ENCODE measurements around the gene RERE.
A peak's percentile ranks its signal among the peaks of the same experiment; 100 is the strongest.

The RERE gene

DNA sequence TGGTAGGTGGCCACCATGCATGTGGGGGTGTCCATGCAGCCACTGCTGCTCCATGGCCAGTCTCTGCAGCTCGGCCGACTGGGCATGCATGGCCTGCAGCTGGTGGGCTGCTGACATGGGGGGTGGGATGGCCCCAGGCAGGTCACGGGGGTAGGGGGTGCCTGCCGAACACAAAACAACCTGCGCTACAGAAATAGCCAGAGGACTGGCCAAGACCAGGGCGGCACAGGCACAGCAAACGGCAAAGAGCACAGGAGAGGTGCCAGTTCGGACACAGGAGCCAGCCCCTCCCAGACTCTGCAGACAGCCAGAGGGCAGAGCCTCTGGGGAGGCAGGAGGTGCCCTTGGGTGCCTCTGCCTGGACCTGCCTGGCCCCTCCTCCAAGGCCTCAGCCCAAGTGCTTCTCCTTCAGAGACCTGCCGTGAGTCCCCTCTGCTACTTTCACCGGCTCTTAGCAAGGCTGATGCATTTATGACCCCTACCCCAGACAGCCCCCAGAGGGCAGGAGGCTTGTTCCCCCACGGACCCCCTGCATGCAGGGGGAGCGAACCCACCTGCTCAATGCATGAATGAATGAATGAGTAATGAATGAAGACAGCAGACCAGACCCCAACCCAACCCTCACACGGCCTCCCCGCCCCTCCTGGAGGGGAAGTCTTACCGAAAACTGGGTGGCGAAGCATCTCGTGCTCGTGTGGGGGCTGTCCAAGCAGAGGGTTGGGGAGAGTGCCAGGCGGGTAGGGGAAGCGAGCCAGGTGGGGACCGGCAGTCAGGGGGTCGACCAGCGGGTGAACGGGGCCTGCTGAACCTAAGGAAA is 461.8 kb downstream of the RERE start:
- DNase-seq: no peak

DNA sequence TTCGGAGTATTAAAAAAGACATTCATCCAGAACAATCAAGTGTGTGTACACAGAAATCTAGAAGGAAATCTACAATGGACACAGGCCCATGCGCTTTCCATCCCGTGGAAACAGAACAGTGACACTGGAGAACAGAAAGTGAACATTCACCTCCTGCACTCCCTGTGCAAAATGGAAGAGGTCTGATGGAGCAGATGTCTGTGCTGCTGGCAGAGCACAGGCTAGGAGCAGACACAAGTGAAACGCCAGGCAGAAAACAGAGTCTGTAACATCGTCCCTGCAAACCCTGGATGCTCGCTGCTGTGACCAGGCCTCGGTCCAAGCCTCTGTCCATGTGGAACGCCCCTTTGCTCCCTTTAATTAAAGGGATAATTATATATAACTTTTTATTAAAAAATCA is 463.4 kb downstream of the RERE start:
- no peak for DNase-seq

DNA sequence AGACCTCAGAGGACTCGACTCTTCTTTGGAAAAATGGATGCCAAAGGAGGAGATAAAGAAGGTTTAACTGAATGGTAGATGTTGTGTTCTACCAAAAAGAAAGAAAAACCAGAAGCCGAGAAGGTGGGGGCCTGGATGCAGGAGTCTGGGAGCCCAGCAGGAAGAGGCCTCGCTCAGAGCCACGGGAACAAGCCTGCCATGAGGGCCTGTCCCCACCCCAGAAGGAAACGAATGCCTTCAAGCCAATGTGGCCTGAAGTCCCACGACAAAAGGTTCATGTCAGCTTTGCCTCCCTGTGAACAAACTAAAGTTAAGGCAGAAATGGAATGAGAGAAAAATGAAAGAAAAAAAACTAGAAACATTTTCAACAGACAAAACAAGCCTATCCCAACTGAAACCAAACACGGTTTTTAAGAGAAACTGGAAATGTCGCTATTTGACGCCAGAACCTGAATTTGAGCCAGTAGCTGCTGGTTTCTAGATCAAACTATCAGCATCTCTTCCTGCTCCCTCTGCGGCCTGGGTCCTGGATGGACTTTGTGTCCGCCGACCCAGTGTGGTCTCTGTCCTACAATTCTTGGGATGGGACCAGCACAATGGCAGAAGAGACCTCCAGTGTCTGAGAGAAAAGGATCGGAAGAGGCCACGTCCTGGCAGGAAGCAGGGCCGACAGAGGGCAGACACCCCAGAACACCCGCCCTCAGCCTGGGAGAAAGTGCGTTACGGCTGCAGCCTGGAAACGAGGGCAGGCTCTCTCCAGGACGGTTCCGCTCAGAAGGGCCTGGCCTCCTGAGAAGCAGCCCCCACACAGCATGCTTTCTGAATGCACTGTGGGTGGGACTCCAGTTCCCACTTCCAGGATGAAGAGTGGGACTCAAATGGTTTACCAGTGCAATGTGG is 464.3 kb downstream of the RERE start:
- no peak for DNase-seq

DNA sequence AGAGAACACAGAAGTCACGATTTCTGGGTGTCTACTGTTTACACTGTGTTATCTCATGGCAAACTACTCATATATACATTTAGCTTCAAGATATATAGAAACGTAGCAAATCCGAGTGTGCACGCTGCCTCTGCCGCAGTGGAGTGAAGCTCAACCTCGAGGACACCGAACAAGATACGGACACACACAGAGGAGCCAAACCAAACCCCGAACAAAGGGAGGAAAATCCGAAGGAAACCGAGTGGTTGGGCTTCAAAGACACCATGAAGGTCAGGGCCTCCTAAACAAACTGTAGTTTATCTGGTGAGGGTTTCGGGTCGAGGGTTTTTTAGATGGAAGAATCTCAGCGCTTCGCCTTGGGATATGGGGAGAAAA is 465.0 kb downstream of the RERE start:
- DNase-seq: no peak

DNA sequence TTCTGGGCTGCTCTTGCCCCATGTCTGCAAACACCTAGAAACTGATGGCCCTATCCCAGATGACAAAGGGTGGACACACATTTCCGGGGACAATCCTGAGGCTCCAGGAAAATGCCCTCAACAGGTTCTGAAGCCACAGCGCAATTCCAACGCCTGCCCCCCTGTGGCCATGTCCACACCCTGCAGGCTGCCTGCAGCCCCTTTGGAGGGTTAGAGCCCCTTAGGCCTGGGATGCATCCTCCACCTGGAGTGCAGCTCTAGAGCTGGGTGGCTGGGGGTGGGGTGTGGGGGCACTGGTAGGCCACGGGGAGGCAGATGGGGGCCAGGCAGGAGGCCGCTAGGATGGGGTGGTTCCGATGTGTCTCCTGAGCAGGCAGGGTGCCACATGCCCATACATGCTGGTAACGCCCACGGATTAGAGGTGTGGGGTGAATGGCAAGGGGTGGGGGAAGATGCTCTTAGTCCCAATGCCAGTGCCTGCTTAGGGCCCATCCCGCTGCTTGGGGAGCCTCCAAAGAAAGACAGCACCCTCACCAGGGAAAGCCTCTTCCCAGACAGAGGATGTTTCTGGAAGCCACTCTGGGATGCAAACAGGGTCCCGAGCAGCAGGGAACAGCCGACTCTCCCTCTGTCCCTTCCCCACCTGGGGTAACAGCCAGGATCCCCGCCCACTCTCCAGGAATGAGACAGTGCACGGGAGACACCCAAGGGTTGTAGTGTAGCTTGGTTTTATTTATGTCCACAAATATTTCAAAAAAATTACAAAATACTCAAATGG is 465.6 kb downstream of the RERE start:
- no peak for DNase-seq

DNA sequence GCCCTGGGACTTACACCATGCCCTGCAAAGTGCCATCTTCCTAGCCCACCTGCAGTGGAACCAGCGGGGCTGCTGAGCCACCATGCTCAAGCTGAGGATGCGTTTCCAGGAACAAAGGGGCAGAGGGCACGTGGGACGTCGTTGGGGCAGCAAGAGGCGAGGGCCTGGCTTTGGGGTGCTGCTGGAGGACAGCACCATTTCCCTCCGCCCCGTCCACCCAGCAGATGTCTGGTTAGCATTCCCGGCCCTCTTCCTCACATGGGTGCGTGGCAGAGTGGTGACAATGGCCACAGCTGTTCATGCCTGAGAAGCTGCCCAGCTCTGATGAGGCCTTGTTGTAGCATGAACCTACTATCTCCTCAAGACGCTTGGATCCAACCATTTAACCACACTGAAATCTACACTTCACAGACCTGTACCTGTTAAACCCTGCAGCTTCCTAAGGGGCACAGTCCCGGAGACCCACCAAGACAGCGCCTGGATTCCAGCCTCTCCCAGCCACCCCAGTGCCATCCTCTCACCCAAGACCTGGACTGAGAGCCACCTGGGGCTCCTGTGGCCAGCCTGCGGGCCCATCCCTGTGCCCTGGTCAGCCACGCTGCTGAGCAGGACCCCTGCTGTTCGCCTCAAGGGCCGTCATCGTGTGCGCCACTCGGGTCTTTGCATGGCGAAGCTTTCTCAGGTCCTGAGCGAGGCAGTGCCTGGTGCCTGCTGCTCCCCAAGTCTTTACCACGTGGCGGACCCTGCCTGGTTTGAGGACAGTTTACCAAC is 466.3 kb downstream of the RERE start:
- no peak for DNase-seq

DNA sequence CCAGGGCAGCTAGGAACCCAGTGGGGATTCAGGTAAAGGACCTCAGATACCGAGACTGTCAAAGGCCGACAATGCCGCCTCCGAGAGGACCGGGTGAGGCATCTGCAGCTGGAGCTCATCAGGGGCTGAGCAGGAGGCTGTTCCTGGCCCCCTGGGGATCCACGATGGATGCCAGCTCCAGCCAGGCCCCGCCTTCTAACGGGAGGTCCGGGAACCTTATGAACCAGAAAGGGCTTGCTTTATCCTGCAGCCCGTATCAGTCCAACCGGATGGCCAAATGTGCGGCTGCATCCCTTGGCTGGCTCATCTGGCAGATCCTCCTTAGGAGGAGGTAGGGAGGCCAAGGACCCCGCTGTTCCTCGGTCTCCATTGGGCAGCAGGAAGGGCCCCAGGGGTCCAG is 467.5 kb downstream of the RERE start:
- no peak for DNase-seq

DNA sequence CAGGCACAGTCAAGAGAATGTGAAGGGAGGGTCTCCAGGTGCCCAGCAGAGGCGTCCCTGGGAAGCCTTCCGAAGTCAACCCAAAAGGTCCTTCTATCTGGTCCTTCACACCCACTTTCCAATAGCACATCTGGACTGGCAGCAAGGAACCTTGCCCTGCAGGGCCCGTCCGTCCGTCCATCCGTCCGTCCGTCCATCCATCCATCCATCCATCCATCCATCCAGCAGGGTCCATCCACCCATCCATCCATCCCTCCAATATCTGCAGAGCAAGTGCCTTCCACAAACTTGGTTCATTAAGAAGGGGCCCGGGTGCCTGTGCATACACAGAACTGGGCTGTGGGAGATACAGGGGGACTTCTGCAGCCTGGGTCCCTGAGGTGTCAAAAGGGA is 468.0 kb downstream of the RERE start:
- DNase-seq: no peak

DNA sequence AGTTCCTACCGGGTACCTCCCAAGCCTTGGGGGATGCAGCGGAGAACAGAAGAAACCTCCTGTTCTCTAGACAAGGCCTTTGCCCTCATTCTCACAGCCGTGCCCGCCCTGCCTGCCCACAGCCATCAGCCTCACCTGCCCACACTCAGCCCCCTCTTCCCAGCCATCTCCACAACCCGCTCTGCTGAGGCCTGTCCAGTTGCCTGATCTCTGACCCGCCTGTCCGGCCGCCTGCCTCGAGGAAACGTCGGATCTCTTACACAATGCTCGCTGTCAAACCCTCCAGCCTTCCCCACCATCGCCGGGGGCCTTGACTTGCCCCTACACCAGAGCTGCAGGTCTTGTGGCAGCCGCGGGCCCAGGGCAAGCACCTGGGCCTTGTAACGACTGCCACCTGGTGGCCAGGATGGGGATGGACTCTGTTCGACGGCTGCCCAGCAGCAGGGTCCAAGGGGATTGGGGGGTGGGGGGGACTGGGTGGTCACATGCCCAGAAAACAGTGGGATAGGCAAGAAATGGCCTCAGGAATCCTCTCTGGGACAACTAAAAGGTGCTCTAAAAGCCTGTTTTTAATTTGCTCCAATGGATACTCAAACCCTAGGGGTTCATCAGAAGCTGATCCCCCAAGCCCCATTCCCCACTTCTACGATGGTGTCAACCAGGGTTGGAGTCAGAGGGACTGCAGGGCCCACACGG is 468.5 kb downstream of the RERE start:
- peak; percentile 86 for DNase-seq

DNA sequence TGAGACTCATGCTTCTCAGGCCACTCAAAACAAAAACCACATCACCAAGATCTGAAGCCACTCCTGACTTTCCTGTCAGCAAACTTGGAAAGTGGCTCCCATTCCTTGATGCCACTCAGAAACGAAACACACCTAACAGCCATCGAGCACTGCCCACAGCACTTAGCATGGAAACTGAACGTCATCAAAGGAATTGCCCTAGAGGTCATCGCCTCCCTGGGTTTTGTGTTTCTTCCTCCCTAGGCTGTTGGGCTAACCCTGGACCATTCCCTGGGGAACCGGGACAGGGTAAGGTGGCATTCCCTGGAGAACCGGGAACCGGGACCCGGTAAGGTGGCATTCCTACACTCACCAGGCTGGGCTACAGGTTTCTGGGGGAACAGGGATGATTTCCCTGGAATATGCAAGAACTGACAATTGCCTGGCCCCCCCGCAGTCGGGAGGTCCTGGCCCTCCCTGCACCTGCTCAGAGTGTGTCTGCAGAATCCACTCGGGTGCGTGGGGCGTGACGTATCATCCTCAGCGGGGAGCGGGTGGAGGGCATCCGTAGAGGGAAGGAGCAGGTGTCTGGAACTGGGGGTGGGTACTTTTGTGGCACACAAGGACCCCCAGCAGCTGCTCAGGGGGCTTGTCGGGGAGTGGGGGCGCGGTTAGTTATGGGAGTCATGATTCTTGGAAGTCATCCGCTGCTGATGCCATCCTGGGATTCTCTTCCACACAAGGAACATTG is 469.2 kb downstream of the RERE start:
- DNase-seq: no peak

DNA sequence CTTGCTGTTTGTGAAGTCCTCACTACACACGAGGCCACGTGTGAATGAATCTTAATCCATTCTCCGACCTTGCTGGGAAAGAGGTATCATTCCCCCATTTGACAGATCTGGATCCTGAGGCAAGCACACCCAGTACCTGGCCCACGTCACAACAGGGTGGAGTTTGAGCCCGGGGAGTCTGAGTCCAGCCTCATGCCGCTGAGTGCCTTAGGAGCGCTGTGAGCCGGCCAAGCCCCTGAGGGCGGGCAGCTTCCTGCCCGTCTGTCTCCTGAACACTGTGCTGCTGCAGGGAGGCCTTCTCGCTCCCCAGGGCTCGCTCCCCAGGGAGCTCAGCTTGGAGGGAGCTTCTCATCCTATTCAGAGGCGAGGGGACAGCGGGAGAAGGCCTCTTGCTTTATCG is 469.8 kb downstream of the RERE start:
- no peak for DNase-seq

DNA sequence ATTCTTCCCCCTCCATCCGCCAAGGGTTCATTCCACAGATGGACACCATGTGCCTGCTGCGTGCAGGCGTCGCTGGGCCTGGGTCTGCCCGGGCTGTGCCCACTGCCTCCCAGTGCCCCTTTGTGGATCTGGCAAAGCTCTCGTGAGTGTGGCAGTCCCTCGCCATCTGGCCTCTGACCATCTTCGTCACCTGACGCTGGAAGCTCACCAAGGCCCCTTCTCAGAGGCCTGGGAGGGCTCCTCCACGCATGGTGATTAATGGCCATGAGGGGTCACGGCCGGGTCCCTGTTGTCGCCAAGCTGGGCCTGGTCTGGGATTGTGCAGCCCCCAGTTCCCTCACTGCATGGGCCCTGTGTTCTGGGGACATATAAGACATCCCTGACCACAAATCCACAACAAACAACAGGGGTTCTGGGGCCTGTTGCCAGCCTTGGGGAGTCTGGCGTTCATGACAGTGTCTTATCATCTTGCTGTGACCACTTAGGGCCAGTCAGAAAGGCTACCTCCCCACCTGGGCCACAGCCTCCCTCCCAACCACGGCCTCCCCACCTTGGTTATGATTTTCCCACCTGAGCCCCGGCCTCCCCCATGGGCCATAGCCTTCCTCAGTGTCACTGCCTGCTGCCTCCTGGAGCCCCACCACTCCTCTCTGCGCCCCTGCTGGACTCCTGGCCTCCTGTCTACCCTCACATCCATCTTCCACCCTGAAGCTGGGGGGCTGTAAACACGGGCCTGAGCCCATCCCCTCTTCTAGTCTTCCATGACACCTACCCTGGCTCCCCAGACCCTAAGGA is 471.6 kb downstream of the RERE start:
- DNase-seq: no peak

DNA sequence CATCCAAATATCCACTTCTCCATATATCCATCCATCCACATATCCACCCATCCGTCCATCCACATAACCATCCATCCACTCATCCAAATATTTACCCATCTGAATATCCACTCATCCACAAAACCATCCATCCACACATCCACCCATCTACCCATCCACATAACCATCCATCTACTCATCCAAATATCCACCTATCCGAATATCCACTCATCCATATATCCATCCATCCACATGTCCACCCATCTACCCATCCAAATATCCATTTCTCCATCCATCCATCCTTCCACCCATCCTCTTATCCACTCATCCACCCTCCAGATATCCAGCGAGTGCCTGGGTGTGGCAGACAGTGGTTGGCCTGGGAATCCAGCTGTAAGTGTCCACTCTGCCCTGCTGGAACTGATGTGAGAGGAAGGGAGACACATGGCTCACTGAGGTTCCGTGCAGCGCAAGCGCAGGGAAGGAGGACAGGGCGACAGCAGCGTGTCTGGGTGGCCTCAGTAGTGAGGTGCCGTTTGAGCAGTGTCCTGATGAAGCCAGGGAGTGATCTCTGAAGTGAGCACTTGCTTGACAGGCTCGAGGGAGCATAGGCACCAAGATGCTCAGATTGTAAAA is 472.4 kb downstream of the RERE start:
- DNase-seq: no peak

DNA sequence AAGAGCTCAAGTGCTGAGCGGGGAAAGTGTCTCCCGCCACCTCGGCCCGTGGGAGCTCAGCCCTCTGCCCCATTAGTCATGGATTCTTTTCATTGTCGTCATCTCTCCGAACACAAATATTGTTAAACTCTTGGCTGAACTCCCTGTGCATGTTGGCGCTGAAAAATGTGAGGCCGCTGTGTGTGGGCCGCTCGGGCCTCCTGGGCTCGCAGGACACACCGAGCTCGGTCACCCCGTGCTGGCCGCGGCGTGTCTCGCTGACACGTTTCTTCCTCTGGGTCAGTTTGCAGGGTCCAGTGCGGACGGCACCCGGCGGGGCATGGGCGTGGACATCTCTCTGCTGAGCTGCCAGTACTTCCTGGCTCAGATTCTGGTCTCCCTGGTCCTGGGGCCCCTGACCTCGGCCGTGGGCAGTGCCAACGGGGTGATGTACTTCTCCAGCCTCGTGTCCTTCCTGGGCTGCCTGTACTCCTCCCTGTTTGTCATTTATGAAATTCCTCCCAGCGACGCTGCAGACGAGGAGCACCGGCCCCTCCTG is 473.9 kb downstream of the RERE start:
- DNase-seq: no peak

DNA sequence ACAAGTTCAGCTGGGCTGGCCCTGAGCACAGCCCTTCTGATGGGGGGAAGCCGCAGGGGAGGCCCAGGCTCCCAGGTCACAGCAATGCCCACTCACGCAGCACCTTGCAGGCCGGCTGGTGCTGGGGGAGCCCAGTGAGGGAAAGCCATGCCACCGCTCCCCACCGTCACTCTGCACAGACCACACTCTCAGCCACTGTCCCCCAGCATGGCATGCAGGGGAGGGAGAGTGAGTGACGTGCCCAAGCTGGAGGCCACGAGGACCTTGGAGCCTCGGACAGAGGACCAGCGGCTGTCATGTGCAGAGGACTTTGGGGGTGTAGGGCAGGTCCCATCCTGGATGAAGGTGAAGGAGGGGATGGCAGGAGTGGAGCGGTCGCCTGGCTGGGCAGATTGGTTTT is 474.4 kb downstream of the RERE start:
- no peak for DNase-seq

DNA sequence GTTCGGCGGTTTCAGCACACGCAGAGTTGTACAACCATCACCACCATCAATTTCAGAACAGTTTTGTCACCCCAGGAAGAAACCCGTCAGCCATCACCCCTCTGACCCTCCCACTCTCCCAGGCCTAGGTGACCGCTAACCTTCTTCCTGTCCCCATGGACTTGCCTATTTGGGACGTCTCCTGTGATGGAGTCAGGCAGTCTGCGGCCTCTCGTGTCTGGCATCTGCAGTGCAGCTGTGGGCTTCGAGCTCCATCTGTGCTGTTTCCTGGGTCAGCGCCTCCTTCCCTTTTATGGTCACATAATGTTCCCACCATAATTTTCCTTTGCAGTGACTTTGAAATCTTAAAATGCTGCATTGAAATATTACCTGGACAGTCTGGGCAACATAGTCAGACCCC is 475.1 kb downstream of the RERE start:
- no peak for DNase-seq

DNA sequence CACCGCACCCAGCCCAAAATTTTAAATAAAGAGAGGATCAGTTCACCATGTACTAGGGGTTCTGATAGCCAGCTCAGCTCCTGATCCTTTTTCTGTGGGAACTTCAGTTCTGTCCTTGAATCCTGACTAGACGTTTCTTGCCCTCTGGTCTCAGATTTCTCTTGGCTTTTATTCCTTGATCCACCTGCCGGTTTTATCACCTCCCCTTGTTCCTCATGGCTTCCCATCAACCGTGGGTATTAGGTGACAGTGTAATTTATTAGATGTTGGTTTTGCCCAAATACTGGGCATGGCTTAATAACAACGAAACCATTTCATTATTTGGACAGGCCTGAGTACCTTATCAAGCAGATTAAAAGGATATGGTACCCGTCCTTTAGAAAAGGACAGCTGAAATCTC is 477.0 kb downstream of the RERE start:
- no peak for DNase-seq

DNA sequence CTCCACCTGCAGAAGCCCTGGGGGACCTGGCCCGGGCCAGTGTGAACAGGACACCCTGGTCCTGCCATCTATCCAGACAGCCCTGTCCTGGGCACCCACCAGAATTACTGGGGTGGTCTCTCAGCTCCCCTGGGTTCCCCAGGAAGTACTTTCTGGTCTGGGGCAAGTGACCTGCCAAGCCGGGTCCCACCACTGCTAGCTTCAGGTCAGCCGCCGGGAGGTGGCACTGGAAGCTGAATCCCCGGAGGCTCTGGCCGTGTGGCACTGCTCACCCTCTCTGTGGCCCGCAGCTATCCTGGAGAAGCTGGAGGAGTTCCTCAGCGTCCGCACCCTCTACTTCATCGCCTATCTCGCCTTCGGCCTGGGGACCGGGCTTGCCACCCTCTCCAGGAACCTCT is 478.2 kb downstream of the RERE start:
- DNase-seq: no peak

DNA sequence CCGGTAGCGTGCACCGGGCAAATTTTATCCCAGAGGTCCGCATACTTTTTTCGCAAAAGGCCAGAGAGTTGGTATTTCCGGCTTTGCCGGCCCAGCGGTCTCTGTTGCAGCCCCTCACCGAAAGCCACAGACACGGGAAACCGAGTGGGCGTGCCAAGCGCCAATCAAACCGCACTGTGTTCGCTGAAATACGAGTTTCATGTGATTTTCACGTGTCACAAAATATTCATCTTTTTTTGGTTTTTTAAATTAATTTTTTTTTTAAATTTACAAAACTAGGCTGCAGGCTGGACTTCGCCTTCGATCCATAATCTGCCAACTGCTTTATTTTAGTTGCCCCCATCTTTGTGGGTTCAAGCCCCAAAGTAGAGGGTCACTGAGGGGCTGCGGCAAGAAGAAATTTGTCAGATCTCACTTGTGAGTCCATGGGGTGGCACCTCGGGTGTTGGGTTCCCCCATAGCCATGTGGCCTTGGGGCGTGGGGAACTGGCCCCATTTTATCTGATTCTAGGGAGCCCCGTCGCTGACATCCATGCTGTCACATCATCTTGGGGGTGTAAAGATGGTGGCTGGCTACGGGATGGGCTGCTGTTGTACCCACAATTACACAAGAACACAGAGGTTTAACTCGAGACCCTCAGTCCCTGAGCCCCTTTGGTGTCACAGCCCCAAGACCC is 478.8 kb downstream of the RERE start:
- no peak for DNase-seq
